GM23338 (cell line): Measurements from ENCODE around the gene HSPB2. TPM values are rescaled to one million over a fixed set of nuclear protein-coding genes. Genes with fewer than 3 reads are reported as not detected.

Experiments used
- ATAC-seq: fragments of 200-7000 bp; cut with Tn5 transposase; 3 replicates; pipeline ENCODE4 v1.9.1; 2020
- DNase-seq: peaks from one replicate; pipeline ENCODE4 v3.0.0-alpha.2; 2015; ENCODE audit warnings: low spot score
- H2AFZ ChIP-seq: fragments of 200-600 bp; sonication (generic); 2 replicates; pipeline ENCODE4 v1.8.0; 2016; ENCODE audit warnings: antibody characterized with exemption, mild to moderate bottlenecking, moderate library complexity
- H3F3A ChIP-seq: fragments of 200-600 bp; sonication (generic); replicated peaks from 2 replicates; pipeline ENCODE4 v1.8.0; 2017; ENCODE audit warnings: antibody characterized with exemption, mixed run types, low read depth
- H3K27ac ChIP-seq: fragments of 200-600 bp; sonication (generic); 2 replicates; pipeline ENCODE4 v1.6.1; 2016; ENCODE audit warnings: low read depth
- H3K27me3 ChIP-seq: fragments of 200-600 bp; sonication (generic); 2 replicates; pipeline ENCODE4 v1.8.0; 2016; ENCODE audit warnings: mild to moderate bottlenecking, mixed run types, moderate library complexity; ENCODE audit not compliant: insufficient read depth
- H3K36me3 ChIP-seq: fragments of 200-600 bp; sonication (generic); 2 replicates; pipeline ENCODE4 v1.8.0; 2016; ENCODE audit warnings: mild to moderate bottlenecking; ENCODE audit not compliant: insufficient read depth
- H3K4me1 ChIP-seq: fragments of 200-600 bp; sonication (generic); 2 replicates; pipeline ENCODE4 v1.8.0; 2016; ENCODE audit warnings: mild to moderate bottlenecking, moderate library complexity; ENCODE audit not compliant: insufficient read depth
- H3K4me2 ChIP-seq: fragments of 200-600 bp; sonication (generic); 2 replicates; pipeline ENCODE4 v1.7.1; 2017; ENCODE audit warnings: mixed run types
- H3K4me3 ChIP-seq: fragments of 200-600 bp; sonication (generic); 2 replicates; pipeline ENCODE4 v1.6.1; 2016; ENCODE audit warnings: mixed run types
- H3K79me2 ChIP-seq: fragments of 200-600 bp; sonication (generic); replicated peaks from 2 replicates; pipeline ENCODE4 v1.8.0; 2017; ENCODE audit warnings: mild to moderate bottlenecking; ENCODE audit not compliant: insufficient read depth
- H3K9me2 ChIP-seq: fragments of 200-600 bp; sonication (generic); 2 replicates; pipeline ENCODE4 v1.8.0; 2017; ENCODE audit not compliant: insufficient read depth
- H4K20me1 ChIP-seq: fragments of 200-600 bp; sonication (generic); replicated peaks from 2 replicates; pipeline ENCODE4 v1.8.0; 2017; ENCODE audit warnings: mild to moderate bottlenecking; ENCODE audit not compliant: insufficient read depth
- H3K27ac Mint-ChIP-seq: 2 replicates; pipeline ENCODE4 v1.8.0; 2020; ENCODE audit warnings: inconsistent platforms, mild to moderate bottlenecking, moderate library complexity, mixed read lengths
- H3K27me3 Mint-ChIP-seq: 3 replicates; pipeline ENCODE4 v1.8.0; 2022; ENCODE audit warnings: low read depth, mild to moderate bottlenecking, moderate library complexity, mixed read lengths, inconsistent platforms; ENCODE audit not compliant: insufficient read depth, poor library complexity
- H3K36me3 Mint-ChIP-seq: 3 replicates; pipeline ENCODE4 v1.8.0; 2021; ENCODE audit warnings: low read depth, mild to moderate bottlenecking, inconsistent platforms, moderate library complexity, mixed read lengths
- H3K4me1 Mint-ChIP-seq: 3 replicates; pipeline ENCODE4 v1.8.0; 2020; ENCODE audit warnings: mild to moderate bottlenecking, inconsistent platforms, mixed read lengths
- H3K4me3 Mint-ChIP-seq: 3 replicates; pipeline ENCODE4 v1.8.0; 2021; ENCODE audit warnings: moderate library complexity, mild to moderate bottlenecking, inconsistent platforms, mixed read lengths
- H3K9me3 Mint-ChIP-seq: 3 replicates; pipeline ENCODE4 v1.8.0; 2020; ENCODE audit warnings: moderate library complexity, mild to moderate bottlenecking, inconsistent platforms, mixed read lengths
- CREB1 ChIP-seq: fragments of 250-450 bp; sonication (Bioruptor Pico); IDR thresholded peaks from 2 replicates; pipeline ENCODE4 v1.5.0; 2020; ENCODE audit warnings: low read depth, mild to moderate bottlenecking, moderate library complexity
- EZH2 ChIP-seq: fragments of 200-600 bp; sonication (generic); IDR thresholded peaks from one replicate; pipeline ENCODE4 v1.8.0; 2017; ENCODE audit warnings: antibody characterized with exemption, mild to moderate bottlenecking, low read depth; ENCODE audit not compliant: unreplicated experiment
- EZH2phosphoT487 ChIP-seq: fragments of 200-600 bp; sonication (generic); IDR thresholded peaks from one replicate; pipeline ENCODE4 v1.8.1; 2018; ENCODE audit warnings: antibody characterized with exemption; ENCODE audit not compliant: unreplicated experiment
- NANOG ChIP-seq: IDR thresholded peaks from 2 replicates; pipeline ENCODE4 v1.6.1; 2016; ENCODE audit warnings: antibody characterized with exemption, borderline replicate concordance
- POLR2AphosphoS5 ChIP-seq: IDR thresholded peaks from 2 replicates; pipeline ENCODE4 v1.6.1; 2016; ENCODE audit warnings: antibody characterized with exemption, low read depth
- ZNF331 ChIP-seq: fragments of 250-450 bp; sonication (Bioruptor Pico); IDR thresholded peaks from 2 replicates; pipeline ENCODE4 v1.5.0; 2020; ENCODE audit warnings: low read depth, mild to moderate bottlenecking, moderate library complexity
- polyA plus RNA-seq: library from polyadenylated mRNA; unstranded; fragments of >200 nt; fragmentation: Nextera tagmentation; extraction: Ambion mirVana; gene quantifications from 2 replicates; pipeline ENCODE4 v1.2.1, GENCODE V29; 2016
- total RNA-seq: library from RNA; depleted of rRNA; stranded (reverse); fragments of >200 nt; shearing (Covaris generic); gene quantifications from 2 replicates; pipeline ENCODE4 v1.2.3, GENCODE V29; 2014
- TF ChIP-seq, protein P1 (sequence below): IDR thresholded peaks from 2 replicates; pipeline ENCODE4 v1.6.1; 2016; ENCODE audit warnings: antibody characterized with exemption
- TF ChIP-seq, protein P2 (sequence below): IDR thresholded peaks from one replicate; pipeline ENCODE4 v1.6.1; 2018; ENCODE audit warnings: antibody characterized with exemption; ENCODE audit not compliant: unreplicated experiment
- TF ChIP-seq, protein P3 (sequence below), 2 experiments: fragments of 200-600 bp in 1 of 2; sonication (generic) in 1 of 2; conservative IDR thresholded peaks; 2 replicates each; pipeline versions ENCODE4 v1.5.1 to v1.6.1; 2016 to 2017; ENCODE audit warnings: antibody characterized with exemption in 2 of 2, low read depth in 2 of 2, mild to moderate bottlenecking in 2 of 2, moderate library complexity in 1 of 2

HSPB2 gene
- total and polyA plus RNA-seq, 2 experiments from 2014 or later, result 1.0 to 2.6 TPM

DNA sequence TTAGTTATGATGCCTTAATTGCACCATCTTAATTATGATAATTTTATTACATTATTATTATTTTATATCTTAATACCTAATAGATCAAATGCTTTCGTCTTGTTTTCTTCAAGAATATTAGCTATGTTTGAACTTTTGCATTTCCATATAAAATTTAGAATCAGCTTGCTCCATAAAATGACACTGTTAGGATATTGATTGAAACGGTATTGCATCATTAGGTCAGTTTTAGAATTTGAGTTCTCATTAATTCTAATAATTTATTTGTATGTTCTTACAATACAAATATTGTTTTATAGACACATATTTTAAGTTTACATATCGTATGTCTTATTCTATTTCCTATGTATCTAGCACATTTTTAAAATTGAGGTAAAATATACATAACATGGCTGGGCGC lies 26.5 kb upstream of the HSPB2 start:
- Histone ChIP-seq H3K4me2 (no peak overlapping the region), H3K9me2 (no peaks in the 10 kb centered on the region), H3K79me2 (no peaks in the 10 kb centered on the region), H3K36me3 (no peaks in the 10 kb centered on the region), H3F3A (no peaks in the 10 kb centered on the region), H3K4me3 (no peak overlapping the region), H3K4me1 (no peaks in the 10 kb centered on the region), H3K27me3 (no peaks in the 10 kb centered on the region), H3K27ac (no peak overlapping the region), H2AFZ (no peak overlapping the region), H4K20me1 (no peaks in the 10 kb centered on the region)
- H3K9me3 Mint-ChIP-seq, result no peaks in the 10 kb centered on the region
- no peak overlapping the region for H3K27ac Mint-ChIP-seq
- no peaks in the 10 kb centered on the region for H3K4me1 Mint-ChIP-seq
- H3K27me3 Mint-ChIP-seq, result peaks cover 4% of the 10 kb centered on the region
- H3K36me3 Mint-ChIP-seq, result no peaks in the 10 kb centered on the region
- DNase-seq, result no peak
- no peak for ATAC-seq
- H3K4me3 Mint-ChIP-seq, result no peak overlapping the region
- TF ChIP-seq EZH2phosphoT487, result no peak
- TF ChIP-seq, protein P1, sequence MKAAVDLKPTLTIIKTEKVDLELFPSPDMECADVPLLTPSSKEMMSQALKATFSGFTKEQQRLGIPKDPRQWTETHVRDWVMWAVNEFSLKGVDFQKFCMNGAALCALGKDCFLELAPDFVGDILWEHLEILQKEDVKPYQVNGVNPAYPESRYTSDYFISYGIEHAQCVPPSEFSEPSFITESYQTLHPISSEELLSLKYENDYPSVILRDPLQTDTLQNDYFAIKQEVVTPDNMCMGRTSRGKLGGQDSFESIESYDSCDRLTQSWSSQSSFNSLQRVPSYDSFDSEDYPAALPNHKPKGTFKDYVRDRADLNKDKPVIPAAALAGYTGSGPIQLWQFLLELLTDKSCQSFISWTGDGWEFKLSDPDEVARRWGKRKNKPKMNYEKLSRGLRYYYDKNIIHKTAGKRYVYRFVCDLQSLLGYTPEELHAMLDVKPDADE, result no peak
- no peak for TF ChIP-seq CREB1 (CRISPR knock-in tag)

DNA sequence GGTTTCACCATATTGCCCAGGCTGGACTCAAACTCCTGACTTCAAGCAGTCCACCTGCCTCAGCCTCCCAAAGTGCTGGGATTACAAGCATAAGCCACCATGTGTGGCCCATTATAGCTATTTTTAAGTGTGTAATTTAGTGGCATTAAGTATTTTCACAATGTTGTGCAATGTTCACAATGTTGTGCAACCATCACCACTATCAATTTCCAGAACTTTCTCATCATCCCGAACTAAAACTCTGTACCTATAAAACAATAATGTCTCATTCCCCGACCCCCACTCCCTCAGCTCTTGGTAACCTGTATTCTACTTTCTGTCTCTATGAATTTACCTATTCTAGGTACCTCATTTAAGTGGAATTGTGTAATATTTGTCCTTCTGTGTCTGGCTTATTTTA lies 25.7 kb upstream of the HSPB2 start:
- Histone ChIP-seq H3K27ac (no peak overlapping the region), H3F3A (no peaks in the 10 kb centered on the region), H3K79me2 (no peaks in the 10 kb centered on the region), H3K4me3 (no peak overlapping the region), H3K4me1 (no peaks in the 10 kb centered on the region), H3K9me2 (no peaks in the 10 kb centered on the region), H3K27me3 (no peaks in the 10 kb centered on the region), H4K20me1 (no peaks in the 10 kb centered on the region), H3K4me2 (no peak overlapping the region), H3K36me3 (no peaks in the 10 kb centered on the region), H2AFZ (no peak overlapping the region)
- no peaks in the 10 kb centered on the region for H3K36me3 Mint-ChIP-seq
- no peak overlapping the region for H3K4me3 Mint-ChIP-seq
- no peaks in the 10 kb centered on the region for H3K4me1 Mint-ChIP-seq
- no peak overlapping the region for H3K27ac Mint-ChIP-seq
- DNase-seq (no peak), ATAC-seq (no peak)
- H3K9me3 Mint-ChIP-seq, result no peaks in the 10 kb centered on the region
- H3K27me3 Mint-ChIP-seq, result peaks cover 4% of the 10 kb centered on the region
- TF ChIP-seq EZH2phosphoT487, result no peak
- no peak for TF ChIP-seq NANOG
- TF ChIP-seq, protein P2, sequence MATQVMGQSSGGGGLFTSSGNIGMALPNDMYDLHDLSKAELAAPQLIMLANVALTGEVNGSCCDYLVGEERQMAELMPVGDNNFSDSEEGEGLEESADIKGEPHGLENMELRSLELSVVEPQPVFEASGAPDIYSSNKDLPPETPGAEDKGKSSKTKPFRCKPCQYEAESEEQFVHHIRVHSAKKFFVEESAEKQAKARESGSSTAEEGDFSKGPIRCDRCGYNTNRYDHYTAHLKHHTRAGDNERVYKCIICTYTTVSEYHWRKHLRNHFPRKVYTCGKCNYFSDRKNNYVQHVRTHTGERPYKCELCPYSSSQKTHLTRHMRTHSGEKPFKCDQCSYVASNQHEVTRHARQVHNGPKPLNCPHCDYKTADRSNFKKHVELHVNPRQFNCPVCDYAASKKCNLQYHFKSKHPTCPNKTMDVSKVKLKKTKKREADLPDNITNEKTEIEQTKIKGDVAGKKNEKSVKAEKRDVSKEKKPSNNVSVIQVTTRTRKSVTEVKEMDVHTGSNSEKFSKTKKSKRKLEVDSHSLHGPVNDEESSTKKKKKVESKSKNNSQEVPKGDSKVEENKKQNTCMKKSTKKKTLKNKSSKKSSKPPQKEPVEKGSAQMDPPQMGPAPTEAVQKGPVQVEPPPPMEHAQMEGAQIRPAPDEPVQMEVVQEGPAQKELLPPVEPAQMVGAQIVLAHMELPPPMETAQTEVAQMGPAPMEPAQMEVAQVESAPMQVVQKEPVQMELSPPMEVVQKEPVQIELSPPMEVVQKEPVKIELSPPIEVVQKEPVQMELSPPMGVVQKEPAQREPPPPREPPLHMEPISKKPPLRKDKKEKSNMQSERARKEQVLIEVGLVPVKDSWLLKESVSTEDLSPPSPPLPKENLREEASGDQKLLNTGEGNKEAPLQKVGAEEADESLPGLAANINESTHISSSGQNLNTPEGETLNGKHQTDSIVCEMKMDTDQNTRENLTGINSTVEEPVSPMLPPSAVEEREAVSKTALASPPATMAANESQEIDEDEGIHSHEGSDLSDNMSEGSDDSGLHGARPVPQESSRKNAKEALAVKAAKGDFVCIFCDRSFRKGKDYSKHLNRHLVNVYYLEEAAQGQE, result no peak
- TF ChIP-seq, protein P3, sequence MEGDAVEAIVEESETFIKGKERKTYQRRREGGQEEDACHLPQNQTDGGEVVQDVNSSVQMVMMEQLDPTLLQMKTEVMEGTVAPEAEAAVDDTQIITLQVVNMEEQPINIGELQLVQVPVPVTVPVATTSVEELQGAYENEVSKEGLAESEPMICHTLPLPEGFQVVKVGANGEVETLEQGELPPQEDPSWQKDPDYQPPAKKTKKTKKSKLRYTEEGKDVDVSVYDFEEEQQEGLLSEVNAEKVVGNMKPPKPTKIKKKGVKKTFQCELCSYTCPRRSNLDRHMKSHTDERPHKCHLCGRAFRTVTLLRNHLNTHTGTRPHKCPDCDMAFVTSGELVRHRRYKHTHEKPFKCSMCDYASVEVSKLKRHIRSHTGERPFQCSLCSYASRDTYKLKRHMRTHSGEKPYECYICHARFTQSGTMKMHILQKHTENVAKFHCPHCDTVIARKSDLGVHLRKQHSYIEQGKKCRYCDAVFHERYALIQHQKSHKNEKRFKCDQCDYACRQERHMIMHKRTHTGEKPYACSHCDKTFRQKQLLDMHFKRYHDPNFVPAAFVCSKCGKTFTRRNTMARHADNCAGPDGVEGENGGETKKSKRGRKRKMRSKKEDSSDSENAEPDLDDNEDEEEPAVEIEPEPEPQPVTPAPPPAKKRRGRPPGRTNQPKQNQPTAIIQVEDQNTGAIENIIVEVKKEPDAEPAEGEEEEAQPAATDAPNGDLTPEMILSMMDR (conservative IDR thresholded peaks at IDR 0.05; ENCODE audit: low read depth in 2 of 2), result no peak
- no peak for TF ChIP-seq ZNF331
- TF ChIP-seq POLR2AphosphoS5, result no peak
- no peak for TF ChIP-seq EZH2
- TF ChIP-seq, protein P1, result no peak
- no peak for TF ChIP-seq CREB1 (CRISPR knock-in tag)
